Measurements from ENCODE around the gene WDFY4.

WDFY4 gene

GRCh38 chr10:48818861-48819520, 134.3 kb downstream of the WDFY4 start:
- DNase-seq, result no peak

- DNase-seq, result no peak
Measured at GRCh38 chr10:48819783-48820182, 135.1 kb downstream of the WDFY4 start.

GRCh38 chr10:48820231-48820630, 135.6 kb downstream of the WDFY4 start:
- DNase-seq, result no peak

- DNase-seq, result no peak
Measured at GRCh38 chr10:48820699-48821098, 136.0 kb downstream of the WDFY4 start.

GRCh38 chr10:48821111-48821510, 136.4 kb downstream of the WDFY4 start:
- DNase-seq, result no peak

GRCh38 chr10:48821692-48822091, 137.0 kb downstream of the WDFY4 start:
- no peak for DNase-seq

- DNase-seq, result no peak
Measured at GRCh38 chr10:48833674-48834073, 149.0 kb downstream of the WDFY4 start.

GRCh38 chr10:48834189-48834965, 149.7 kb downstream of the WDFY4 start:
- DNase-seq, result no peak

GRCh38 chr10:48835781-48836180, 151.1 kb downstream of the WDFY4 start:
- no peak for DNase-seq

- no peak for DNase-seq
Measured at GRCh38 chr10:48836605-48837004, 151.9 kb downstream of the WDFY4 start.

GRCh38 chr10:48838834-48839233, 154.2 kb downstream of the WDFY4 start:
- no peak for DNase-seq

GRCh38 chr10:48839809-48840679, 155.4 kb downstream of the WDFY4 start:
- DNase-seq, result no peak

- no peak for DNase-seq
Measured at GRCh38 chr10:48842231-48842630, 157.6 kb downstream of the WDFY4 start.

- no peak for DNase-seq
Measured at GRCh38 chr10:48843198-48843597, 158.5 kb downstream of the WDFY4 start.

- no peak for DNase-seq
Measured at GRCh38 chr10:48844616-48845015, 159.9 kb downstream of the WDFY4 start.

GRCh38 chr10:48845512-48845911, 160.8 kb downstream of the WDFY4 start:
- no peak for DNase-seq

GRCh38 chr10:48847691-48848090, 163.0 kb downstream of the WDFY4 start:
- no peak for DNase-seq

GRCh38 chr10:48856855-48857254, 172.2 kb downstream of the WDFY4 start:
- DNase-seq, result no peak

- no peak for DNase-seq
Measured at GRCh38 chr10:48872234-48872633, 187.6 kb downstream of the WDFY4 start.

- DNase-seq, result no peak
Measured at GRCh38 chr10:48878091-48878490, 193.4 kb downstream of the WDFY4 start.

GRCh38 chr10:48879451-48879850, 194.8 kb downstream of the WDFY4 start:
- DNase-seq, result no peak

GRCh38 chr10:48880016-48880705, 195.5 kb downstream of the WDFY4 start:
- no peak for DNase-seq

GRCh38 chr10:48881937-48882336, 197.3 kb downstream of the WDFY4 start:
- DNase-seq, result no peak

All from MV-4-11 (cell line).